Loucy (cell line): ENCODE results near the gene MCFD2.
A peak's percentile ranks its signal among the peaks of the same experiment; 100 is the strongest.

ENCODE experiments used
- H2AFZ ChIP-seq: fragments of 200-600 bp; sonication (generic); 2 replicates; pipeline ENCODE4 v1.6.0; 2016; ENCODE audit warnings: antibody characterized with exemption, mild to moderate bottlenecking, low read length, moderate library complexity
- H3F3A ChIP-seq: fragments of 200-600 bp; 2 replicates; pipeline ENCODE4 v1.6.0; 2016; ENCODE audit warnings: antibody characterized with exemption, low read depth, mild to moderate bottlenecking
- H3K27me3 ChIP-seq: fragments of 200-600 bp; sonication (generic); 2 replicates; pipeline ENCODE4 v1.6.1; 2014; ENCODE audit warnings: low read length, mild to moderate bottlenecking; ENCODE audit not compliant: insufficient read depth, poor library complexity, severe bottlenecking
- H3K36me3 ChIP-seq: fragments of 200-600 bp; sonication (generic); 2 replicates; pipeline ENCODE4 v1.6.1; 2016; ENCODE audit warnings: low read length; ENCODE audit not compliant: insufficient read depth
- H3K4me1 ChIP-seq: fragments of 200-600 bp; sonication (generic); 2 replicates; pipeline ENCODE4 v1.5.1; 2014; ENCODE audit warnings: low read length, mild to moderate bottlenecking; ENCODE audit not compliant: insufficient read depth, poor library complexity, severe bottlenecking
- H3K4me2 ChIP-seq: fragments of 200-600 bp; sonication (generic); 2 replicates; pipeline ENCODE4 v1.6.0; 2014; ENCODE audit warnings: antibody characterized with exemption, low read length, low read depth, mild to moderate bottlenecking; ENCODE audit not compliant: poor library complexity, severe bottlenecking
- H3K4me3 ChIP-seq: fragments of 200-600 bp; sonication (generic); 2 replicates; pipeline ENCODE4 v1.5.1; 2014; ENCODE audit warnings: low read length, mild to moderate bottlenecking, mixed read lengths; ENCODE audit not compliant: poor library complexity, severe bottlenecking
- H3K79me2 ChIP-seq: fragments of 200-600 bp; sonication (generic); 2 replicates; pipeline ENCODE4 v1.6.1; 2014; ENCODE audit warnings: low read length; ENCODE audit not compliant: insufficient read depth
- H3K9ac ChIP-seq: fragments of 200-600 bp; sonication (generic); 2 replicates; pipeline ENCODE4 v1.6.0; 2014; ENCODE audit warnings: mild to moderate bottlenecking, low read depth, low read length, moderate library complexity; ENCODE audit not compliant: poor library complexity, severe bottlenecking
- H3K9me2 ChIP-seq: fragments of 200-600 bp; sonication (generic); replicated peaks from 2 replicates; pipeline ENCODE4 v1.6.1; 2016; ENCODE audit warnings: low read depth, low read length, mixed read lengths
- H3K9me3 ChIP-seq: fragments of 200-600 bp; sonication (generic); 2 replicates; pipeline ENCODE4 v1.6.1; 2014; ENCODE audit warnings: mild to moderate bottlenecking, antibody characterized with exemption, low read length, low read depth; ENCODE audit not compliant: insufficient read depth
- H4K20me1 ChIP-seq: fragments of 200-600 bp; sonication (generic); 2 replicates; pipeline ENCODE4 v1.6.0; 2014; ENCODE audit warnings: antibody characterized with exemption, low read length, mild to moderate bottlenecking; ENCODE audit not compliant: insufficient read depth, poor library complexity, severe bottlenecking
- EZH2phosphoT487 ChIP-seq: fragments of 200-600 bp; IDR thresholded peaks from 2 replicates; pipeline ENCODE4 v1.6.1; 2018; ENCODE audit warnings: antibody characterized with exemption, mild to moderate bottlenecking, moderate library complexity, borderline replicate concordance
- TF ChIP-seq, protein P1 (sequence below): fragments of 200-600 bp; sonication (generic); conservative IDR thresholded peaks from 2 replicates; pipeline ENCODE4 v1.5.1; 2014; ENCODE audit warnings: mild to moderate bottlenecking, antibody characterized with exemption, low read length

Gene MCFD2

GRCh38 chr2:46872902-46873603 is 42.6 kb downstream of the MCFD2 start:
- Histone ChIP-seq H3F3A (no peaks in the 10 kb centered on the region), H3K27me3 (no peaks in the 10 kb centered on the region), H3K9ac (no peak overlapping the region), H3K4me2 (no peak overlapping the region), H4K20me1 (no peaks in the 10 kb centered on the region), H3K9me3 (no peaks in the 10 kb centered on the region), H3K36me3 (no peaks in the 10 kb centered on the region), H3K4me1 (no peaks in the 10 kb centered on the region), H3K9me2 (no peaks in the 10 kb centered on the region), H3K4me3 (no peak overlapping the region), H3K79me2 (no peaks in the 10 kb centered on the region), H2AFZ (peak overlapping the region; percentile 50)
- TF ChIP-seq, protein P1, sequence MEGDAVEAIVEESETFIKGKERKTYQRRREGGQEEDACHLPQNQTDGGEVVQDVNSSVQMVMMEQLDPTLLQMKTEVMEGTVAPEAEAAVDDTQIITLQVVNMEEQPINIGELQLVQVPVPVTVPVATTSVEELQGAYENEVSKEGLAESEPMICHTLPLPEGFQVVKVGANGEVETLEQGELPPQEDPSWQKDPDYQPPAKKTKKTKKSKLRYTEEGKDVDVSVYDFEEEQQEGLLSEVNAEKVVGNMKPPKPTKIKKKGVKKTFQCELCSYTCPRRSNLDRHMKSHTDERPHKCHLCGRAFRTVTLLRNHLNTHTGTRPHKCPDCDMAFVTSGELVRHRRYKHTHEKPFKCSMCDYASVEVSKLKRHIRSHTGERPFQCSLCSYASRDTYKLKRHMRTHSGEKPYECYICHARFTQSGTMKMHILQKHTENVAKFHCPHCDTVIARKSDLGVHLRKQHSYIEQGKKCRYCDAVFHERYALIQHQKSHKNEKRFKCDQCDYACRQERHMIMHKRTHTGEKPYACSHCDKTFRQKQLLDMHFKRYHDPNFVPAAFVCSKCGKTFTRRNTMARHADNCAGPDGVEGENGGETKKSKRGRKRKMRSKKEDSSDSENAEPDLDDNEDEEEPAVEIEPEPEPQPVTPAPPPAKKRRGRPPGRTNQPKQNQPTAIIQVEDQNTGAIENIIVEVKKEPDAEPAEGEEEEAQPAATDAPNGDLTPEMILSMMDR, result no peak
- TF ChIP-seq EZH2phosphoT487, result no peak

GRCh38 chr2:46871976-46872381 is 43.6 kb downstream of the MCFD2 start:
- Histone ChIP-seq H3F3A (no peaks in the 10 kb centered on the region), H3K9me2 (no peaks in the 10 kb centered on the region), H3K79me2 (no peaks in the 10 kb centered on the region), H3K4me1 (no peaks in the 10 kb centered on the region), H4K20me1 (no peaks in the 10 kb centered on the region), H3K36me3 (no peaks in the 10 kb centered on the region), H2AFZ (no peak overlapping the region), H3K9ac (no peak overlapping the region), H3K9me3 (no peaks in the 10 kb centered on the region), H3K4me3 (no peak overlapping the region), H3K4me2 (no peak overlapping the region), H3K27me3 (no peaks in the 10 kb centered on the region)
- TF ChIP-seq EZH2phosphoT487, result no peak
- TF ChIP-seq, protein P1, result no peak

DNA sequence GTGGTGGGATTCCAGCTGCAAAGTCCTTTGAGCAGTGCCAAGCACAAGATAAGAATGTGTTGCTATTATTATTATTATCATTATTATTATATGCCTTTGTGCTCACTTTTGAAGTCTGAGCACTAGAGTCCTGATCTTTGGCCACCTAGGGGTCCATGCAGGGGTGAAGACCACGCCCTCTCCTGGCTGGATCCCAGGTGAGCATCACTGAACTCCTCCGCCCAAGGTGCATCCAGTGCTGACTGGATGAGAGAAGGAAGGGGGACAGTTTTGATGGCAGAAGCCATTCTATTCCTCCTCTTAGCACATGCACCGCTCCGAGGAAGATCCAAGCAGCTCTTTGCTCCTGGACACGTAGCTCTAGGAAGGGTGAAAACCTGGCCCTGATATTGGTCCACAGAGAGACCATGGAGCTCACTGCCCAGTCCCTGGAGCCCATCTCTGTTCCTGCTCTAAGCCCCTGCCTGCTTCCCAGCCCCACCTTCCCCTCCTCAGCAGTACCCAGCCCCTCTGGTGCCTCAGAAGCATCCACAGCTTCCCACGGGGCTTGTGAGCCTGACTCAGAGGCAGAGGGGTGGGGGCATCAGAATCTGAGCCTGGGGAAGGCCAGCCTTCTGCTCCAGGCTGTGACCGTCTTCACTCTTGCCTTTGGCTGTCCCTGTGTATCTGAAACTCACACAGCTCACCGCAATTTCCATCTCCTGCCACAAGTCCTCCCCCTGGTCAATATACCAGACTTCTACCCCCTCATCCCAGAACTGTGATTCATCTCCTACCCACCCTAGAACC is 45.4 kb downstream of the MCFD2 start:
- no peaks in the 10 kb centered on the region for H3K36me3 ChIP-seq
- no peaks in the 10 kb centered on the region for H3K4me1 ChIP-seq
- H3F3A ChIP-seq, result no peaks in the 10 kb centered on the region
- peaks cover under 1% of the 10 kb centered on the region; the same call in 1 of the 2 replicates for H3K9me3 ChIP-seq
- no peaks in the 10 kb centered on the region for H3K79me2 ChIP-seq
- H3K4me2 ChIP-seq, result no peak overlapping the region
- H2AFZ ChIP-seq, result no peak overlapping the region
- H3K27me3 ChIP-seq, result no peaks in the 10 kb centered on the region
- no peaks in the 10 kb centered on the region for H4K20me1 ChIP-seq
- TF ChIP-seq EZH2phosphoT487, result no peak
- TF ChIP-seq, protein P1, result no peak
- H3K9ac ChIP-seq, result no peak overlapping the region
- H3K4me3 ChIP-seq, result no peak overlapping the region
- no peaks in the 10 kb centered on the region for H3K9me2 ChIP-seq
